HG03521 (cell line): Measurements from ENCODE around the gene ARMC7.
"Not testable (repeated sequence)": the region's sequence is repeated elsewhere in the genome, so short reads cannot be mapped to it uniquely, and the experiment has no call there.

Source experiments
- ATAC-seq: cut with Tn5 transposase; IDR thresholded peaks from one replicate; pipeline ENCODE4 v1.9.1; 2021; ENCODE audit warnings: mild to moderate bottlenecking, moderate library complexity; ENCODE audit not compliant: unreplicated experiment

Gene ARMC7

DNA sequence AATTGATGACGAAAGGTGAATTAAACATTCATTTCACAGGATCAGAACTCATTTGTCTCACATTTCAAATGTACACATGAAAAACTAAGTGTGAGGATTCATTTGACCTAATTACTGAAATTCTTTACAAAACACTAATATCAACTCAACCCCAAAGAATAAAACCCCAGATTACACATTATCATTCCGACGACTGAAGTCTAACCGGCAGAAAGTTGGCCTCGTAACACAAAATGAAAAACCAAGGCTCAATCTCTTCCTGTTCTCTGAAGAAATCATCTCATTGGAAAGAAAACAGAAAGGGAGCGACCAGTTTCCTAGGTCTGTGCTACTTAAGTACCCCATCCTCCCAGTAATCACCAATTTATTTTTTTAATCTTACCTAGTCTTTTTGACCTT, 42.8 kb downstream of the ARMC7 start:
- ATAC-seq: no peak

DNA sequence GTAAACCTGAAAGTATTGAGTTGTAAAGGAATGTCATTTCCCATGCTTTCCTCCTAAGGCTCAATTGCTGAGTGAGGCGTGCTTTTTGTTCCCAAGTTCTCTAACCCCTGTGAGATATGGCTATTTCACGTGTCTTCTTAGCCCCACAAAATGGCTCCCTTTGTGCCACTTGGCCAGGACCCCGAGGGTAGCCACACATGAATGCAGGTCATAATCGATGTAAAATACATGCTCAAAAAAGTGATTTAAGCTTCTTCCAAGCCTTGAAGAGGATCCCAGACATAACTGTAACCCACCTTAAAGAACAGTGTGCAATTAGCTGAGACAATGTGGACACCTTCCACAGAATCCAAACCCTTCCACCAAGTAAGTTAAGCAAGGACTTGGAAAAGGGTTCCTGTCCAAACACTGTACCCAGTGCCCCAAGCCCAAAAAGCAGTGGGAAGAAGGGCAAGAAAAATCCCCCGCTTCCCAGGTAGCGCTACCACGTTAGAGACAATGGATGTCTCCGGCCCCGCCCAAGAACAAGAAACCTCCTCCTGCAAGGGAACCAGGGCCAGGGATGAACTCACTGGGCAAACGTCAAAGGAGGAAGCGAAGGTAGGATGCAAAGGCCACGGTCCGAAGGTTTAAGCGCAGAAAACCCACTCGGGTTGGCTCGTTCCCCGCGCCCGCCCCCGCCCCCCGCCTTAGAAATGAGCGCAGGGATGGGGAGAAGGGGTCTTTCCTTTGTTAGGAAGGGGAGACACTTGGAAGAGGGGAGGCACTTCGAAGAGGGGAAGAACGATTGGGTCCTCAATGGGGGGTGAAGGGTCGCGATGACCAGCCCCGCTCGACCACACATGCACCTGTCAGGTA, 43.4 kb downstream of the ARMC7 start:
- no peak for ATAC-seq

DNA sequence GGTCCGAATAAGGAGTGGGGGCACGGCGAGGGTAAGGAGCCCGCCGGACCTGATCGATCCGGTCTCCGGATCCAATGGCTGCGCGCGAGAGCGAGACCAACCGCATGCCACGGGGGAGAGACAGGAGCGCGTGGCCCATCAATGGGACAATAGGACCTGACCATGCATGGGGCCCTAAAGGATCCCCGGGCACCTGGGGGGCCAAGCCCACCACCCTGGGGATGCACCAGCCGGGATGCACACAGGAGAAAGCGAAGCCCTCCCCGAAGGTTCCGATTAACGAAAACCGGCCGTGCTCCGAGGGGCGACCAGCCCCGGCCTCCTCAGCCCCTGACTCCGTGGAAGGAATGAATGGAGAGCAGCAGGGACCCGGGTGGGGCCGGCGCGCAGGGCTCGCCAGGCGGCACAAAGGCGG, 44.0 kb downstream of the ARMC7 start:
- no peak for ATAC-seq

DNA sequence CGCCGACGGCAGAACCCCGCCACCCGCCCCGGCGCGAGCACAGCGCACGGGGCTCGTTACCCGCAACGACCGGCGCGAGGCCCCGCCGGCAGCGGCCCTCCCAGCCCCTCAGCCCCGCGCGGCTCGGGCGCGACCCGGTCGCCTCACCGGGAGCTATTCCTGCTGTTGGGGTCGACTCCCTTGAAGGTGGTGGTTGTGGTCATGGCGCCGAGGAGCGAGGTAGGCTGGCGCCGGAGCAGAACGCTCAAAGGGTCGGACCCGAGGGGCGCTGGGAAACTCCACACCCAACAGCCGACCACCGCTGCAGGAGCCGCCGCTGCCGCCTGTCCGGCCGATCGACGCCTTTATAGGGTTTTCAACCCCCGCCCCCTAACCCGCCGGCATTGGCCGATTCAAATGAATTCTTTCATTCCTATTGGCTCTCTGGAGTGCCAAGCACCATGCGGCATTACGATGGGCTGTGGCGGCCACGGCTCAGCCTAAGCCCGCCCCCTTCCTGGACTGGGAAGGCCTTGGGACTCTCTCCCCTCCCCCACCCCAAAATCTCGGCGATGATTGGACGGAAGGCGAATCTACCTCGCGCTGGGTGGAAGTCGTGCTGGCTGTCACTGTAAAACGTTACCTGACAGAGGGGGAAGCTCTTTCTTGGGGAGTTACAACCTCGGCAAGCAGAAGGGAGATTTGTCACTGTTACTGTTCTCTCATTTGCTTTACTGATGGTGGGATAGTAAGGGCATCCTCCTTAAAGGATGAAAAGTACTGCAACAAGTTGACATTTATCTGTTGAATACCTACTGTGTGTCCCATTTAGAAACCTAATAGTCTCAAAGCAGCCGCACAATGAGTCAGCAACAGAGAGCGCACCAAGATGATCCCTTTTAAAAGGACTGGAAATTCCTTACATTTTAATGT, 44.7 kb downstream of the ARMC7 start, which contains the start of gene JPT1:
TSS of gene JPT1 (minus strand) at position 318 of the 912 bp plus-strand sequence. CDS start at position 203, 115 bp downstream.
- ATAC-seq: peak; percentile 92

DNA sequence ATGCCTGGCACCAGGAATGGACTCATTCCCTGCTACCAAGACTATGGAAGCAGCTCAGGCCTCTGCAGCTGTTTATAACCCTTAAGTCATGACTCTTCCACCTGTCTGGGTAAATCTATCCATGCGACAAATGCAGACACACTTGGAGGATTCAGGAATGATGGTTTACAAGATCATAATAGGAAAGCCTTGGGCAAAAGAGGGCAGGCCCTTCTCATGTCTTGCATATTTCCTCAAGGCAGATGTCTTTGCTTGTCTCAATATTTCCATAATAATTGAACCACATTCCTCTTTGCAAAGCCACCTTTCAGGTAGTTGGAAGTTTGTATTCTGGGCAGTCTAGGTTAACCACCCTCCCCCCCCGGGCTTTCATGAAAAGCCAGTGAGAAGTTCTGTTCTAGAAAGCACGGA, 45.4 kb downstream of the ARMC7 start:
- ATAC-seq: no peak

DNA sequence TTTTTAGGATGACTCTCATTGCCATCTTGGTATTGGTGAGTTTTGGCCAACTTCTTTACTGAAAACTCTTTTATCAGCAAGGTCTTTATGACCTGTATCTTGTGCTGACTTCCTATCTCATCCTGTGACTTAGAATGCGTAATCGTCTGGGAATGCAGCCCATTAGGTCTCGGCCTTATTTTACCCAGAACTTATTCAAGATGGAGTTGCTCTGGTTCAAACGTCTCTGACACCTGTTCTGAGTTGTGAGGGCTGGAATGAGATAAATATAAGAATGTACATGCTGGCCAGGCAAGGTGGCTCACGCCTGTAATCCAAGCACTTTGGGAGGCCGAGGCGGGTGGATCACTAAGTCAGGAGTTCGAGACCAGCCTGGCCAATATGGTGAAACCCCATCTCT, 48.7 kb downstream of the ARMC7 start:
- not testable (repeated sequence) for ATAC-seq

DNA sequence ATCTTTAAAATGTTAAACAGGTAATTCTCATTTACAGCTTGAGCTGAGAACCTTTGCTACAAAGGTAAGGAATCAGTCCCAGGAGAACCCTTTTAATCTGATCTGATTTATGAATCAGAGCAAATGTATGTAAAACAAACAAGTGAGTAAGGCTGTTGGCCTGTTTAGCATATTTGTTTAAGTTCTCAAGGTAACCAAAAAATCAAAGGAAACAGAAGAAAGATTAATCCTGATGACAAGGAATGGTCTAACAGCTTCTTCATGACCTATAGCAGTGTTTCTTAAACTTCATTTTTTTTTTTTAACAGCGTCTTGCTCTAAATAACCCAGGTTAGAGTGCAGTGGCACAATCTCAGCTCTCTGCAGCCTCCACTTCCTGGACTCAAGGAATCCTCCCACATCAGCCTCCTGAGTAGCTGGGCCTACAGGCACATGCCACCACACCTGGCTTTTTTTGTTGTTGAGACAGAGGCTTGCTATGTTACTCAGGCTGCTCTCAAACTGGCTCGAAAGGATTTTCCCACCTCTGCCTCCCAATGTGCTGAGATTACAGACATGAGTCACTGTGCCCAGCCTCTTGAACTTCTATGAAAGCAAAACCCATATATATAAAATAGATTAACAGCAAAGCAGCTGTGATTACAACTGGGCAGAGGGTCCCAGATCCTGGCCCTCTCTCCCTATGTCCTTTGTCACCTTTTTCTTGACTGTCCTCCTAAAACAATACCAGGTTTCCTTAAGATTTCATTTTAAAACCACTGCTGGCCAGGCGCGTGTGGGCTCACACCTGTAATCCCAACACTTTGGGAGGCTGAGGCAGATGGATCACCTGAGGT, 49.6 kb downstream of the ARMC7 start:
- ATAC-seq: no peak

DNA sequence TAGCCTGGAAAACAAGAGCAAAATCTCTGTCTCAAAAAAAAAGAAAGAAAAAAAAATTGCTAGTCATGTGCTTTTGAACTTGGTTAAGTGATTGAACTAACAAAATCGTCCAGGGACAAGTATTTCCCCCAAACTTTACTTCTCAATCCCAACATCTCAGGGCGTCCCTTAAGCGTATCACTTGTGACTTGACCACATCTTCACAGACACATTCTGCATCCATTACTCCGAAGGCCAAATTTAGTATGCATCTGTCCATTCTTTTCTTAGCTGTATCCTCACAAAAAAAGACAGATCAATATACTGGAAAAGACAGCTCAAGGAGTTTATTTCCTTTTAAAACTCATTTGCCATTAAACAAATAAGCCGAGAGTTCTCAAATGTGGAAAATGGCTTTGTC, 50.4 kb downstream of the ARMC7 start:
- no peak for ATAC-seq

DNA sequence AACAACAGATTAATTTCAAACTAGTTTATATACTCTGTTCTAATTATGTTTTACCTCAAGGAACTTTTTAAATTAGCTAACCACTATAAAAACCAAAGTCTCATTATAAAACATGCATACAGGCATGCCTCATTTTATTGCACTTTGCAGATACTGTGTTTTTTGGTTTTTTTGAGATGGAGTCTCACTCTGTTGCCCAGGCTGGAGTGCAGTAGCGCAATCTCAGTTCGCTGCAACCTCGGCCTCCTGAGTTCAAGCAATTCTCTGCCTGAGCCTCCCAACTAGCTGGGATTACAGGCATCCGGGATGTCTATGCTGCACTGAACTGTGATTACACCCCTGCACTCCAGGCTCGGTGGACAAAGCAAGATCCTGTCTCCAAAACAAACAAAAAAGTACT, 53.3 kb downstream of the ARMC7 start:
- no peak for ATAC-seq

DNA sequence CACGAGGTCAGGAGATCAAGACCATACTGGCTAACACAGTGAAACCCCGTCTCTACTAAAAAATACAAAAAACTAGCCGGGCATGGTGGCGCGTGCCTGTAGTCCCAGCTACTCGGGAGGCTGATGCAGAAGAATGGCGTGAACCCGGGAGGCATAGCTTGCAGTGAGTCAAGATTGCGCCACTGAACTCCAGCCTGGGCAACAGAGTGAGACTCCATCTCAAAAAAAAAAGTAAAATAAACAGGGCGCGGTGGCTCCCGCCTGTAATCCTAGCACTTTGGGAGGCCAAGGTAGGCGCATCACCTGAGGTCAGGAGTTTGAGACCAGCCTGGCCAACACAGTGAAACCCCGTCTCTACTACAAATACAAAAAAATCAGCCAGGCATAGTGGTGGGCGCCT, 54.8 kb downstream of the ARMC7 start:
- ATAC-seq: not testable (repeated sequence)

DNA sequence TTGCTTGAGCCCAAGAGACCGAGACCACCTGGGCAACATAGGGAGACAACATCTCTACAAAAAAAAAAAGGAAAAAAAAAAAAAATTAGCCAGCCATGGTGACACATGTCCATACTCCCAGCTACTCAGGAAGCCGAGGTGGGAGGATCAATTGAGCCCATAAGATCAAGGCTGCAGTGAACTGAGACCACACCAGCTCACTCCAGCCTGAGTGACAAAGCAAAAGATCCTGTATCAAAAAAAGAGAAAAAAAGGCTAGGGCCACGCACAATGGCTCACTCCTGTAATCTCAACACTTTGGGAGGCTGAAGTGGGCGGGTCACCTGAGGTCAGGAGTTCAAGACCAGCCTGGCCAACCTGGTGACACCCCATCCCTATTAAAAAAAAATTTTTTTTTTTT, 59.2 kb downstream of the ARMC7 start:
- no peak for ATAC-seq

DNA sequence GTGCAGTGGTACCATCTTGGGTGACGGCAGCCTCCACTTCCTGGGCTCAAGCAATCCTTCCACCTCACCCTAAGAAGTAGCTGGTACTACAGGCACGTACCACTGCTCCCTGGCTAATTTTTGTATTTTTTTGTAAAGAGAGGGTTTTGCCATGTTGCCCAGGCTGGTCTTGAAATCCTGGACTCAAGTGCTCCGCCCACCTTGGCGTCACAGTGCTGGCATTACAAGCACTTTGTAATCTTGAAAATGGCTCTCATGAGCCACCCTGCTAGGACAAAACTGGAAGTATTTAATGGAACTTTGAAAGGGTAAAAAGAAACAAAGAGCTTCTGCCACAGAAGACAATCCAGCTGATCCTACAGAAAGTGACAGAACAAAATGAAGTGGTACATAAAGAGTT, 63.8 kb downstream of the ARMC7 start:
- ATAC-seq: no peak

DNA sequence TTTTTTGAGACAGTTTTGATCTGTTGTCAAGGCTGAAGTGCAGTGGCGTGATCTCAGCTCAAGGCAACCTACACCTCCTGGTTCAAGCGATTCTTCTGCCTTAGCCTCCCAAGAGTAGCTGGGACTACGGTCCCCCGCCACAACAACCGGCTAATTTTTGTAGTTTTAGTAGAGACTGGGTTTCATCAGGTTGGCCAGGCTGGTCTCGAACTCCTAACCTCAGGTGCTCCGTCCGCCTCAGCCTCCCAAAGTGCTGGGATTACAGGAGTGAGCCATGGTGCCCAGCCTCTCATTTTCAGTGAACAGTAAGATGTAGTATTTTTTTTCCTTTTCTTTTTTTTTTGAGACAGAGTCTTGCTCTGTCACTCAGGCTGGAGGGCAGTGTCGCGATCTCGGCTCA, 65.2 kb downstream of the ARMC7 start:
- no peak for ATAC-seq

DNA sequence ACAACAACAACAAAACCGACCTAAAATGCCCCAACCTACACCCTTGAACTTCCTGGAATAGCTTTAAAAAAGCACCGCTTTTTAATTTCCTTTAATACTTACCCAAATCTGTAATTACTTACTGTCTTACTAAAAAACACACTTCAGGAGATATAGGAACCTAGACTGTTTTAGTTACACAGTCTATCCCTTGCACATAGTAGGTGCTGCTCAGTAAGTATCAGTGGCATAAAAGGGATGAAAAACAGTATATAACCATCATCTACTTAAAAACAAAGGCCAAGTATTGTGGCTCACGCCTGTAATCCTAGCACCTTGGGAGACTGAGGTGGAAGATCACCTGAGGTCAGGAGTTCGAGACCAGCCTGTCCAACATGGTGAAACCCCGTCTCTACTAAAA, 66.9 kb downstream of the ARMC7 start:
- ATAC-seq: no peak

DNA sequence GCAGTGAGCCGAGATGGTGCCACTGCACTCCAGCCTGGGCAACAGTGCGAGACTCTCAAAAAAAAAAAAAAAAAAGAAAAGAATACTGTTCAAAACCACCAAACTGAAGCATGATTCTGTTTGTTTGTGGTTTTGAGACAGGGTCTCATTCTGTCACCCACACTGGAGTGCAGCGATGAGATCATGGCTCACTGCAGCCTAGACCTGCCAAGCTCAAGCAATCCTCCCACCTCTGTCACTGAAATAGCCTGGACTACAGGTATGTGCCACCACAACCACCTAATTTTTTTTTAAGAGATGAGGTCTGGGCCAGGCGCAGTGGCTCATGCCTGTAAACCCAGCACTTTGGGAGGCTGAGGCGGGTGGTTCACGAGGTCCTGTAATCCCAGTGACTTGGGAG, 68.7 kb downstream of the ARMC7 start:
- ATAC-seq: no peak
